H9 (cell line): ENCODE results near the gene TFAP2C. TPM values are rescaled to one million over a fixed set of nuclear protein-coding genes. Genes with fewer than 3 reads are reported as not detected.

ENCODE experiments used
- DNase-seq: peaks from one replicate; pipeline ENCODE4 v3.0.0-alpha.2; 2017
- H2AFZ ChIP-seq: one replicate; pipeline ENCODE4 v1.6.1; 2013; ENCODE audit warnings: mild to moderate bottlenecking, low read length, control low read depth, moderate library complexity
- H2AK5ac ChIP-seq: 2 replicates; pipeline ENCODE4 v1.6.1; 2013; ENCODE audit warnings: low read length, control low read depth, mixed read lengths; ENCODE audit not compliant: insufficient read length
- H2BK120ac ChIP-seq: one replicate; pipeline ENCODE4 v1.6.1; 2013; ENCODE audit warnings: low read depth, mild to moderate bottlenecking, low read length, control low read depth, inconsistent platforms; ENCODE audit not compliant: poor library complexity, severe bottlenecking
- H2BK12ac ChIP-seq: 2 replicates; pipeline ENCODE4 v1.6.1; 2013; ENCODE audit warnings: low read length, control low read depth, mixed read lengths, low read depth; ENCODE audit not compliant: insufficient read length
- H2BK15ac ChIP-seq: 2 replicates; pipeline ENCODE4 v1.6.1; 2013; ENCODE audit warnings: low read depth, low read length, control low read depth
- H2BK20ac ChIP-seq: one replicate; pipeline ENCODE4 v1.6.1; 2013; ENCODE audit warnings: low read depth, mild to moderate bottlenecking, low read length, control low read depth, inconsistent platforms; ENCODE audit not compliant: poor library complexity, severe bottlenecking
- H2BK5ac ChIP-seq: 2 replicates; pipeline ENCODE4 v1.6.1; 2013; ENCODE audit warnings: low read length, control low read depth, mixed read lengths; ENCODE audit not compliant: insufficient read length
- H3K14ac ChIP-seq: 2 replicates; pipeline ENCODE4 v1.6.1; 2013; ENCODE audit warnings: low read length, control low read depth; ENCODE audit not compliant: insufficient read depth
- H3K18ac ChIP-seq: 2 replicates; pipeline ENCODE4 v1.6.1; 2013; ENCODE audit warnings: low read depth, mild to moderate bottlenecking, mixed read lengths, low read length, control low read depth; ENCODE audit not compliant: insufficient read length
- H3K23ac ChIP-seq: 2 replicates; pipeline ENCODE4 v1.6.1; 2013; ENCODE audit warnings: low read length, control low read depth, mixed read lengths, low read depth; ENCODE audit not compliant: insufficient read length
- H3K23me2 ChIP-seq: 2 replicates; pipeline ENCODE4 v1.6.1; 2013; ENCODE audit warnings: low read depth, mild to moderate bottlenecking, mixed read lengths, low read length, control low read depth; ENCODE audit not compliant: insufficient read length, poor library complexity, severe bottlenecking
- H3K27ac ChIP-seq: 2 replicates; pipeline ENCODE4 v1.5.1; 2013; ENCODE audit warnings: low read length, control low read depth, mixed read lengths, low read depth; ENCODE audit not compliant: insufficient read length
- H3K27me3 ChIP-seq: 2 replicates; pipeline ENCODE4 v1.6.1; 2013; ENCODE audit warnings: low read length, control low read depth, inconsistent platforms; ENCODE audit not compliant: insufficient read depth
- H3K4ac ChIP-seq: 2 replicates; pipeline ENCODE4 v1.6.1; 2013; ENCODE audit warnings: low read depth, mild to moderate bottlenecking, control low read depth, inconsistent platforms, low read length, moderate library complexity
- H3K4me1 ChIP-seq: 2 replicates; pipeline ENCODE4 v1.6.1; 2013; ENCODE audit warnings: low read length, control low read depth, inconsistent platforms; ENCODE audit not compliant: insufficient read depth
- H3K4me2 ChIP-seq: 2 replicates; pipeline ENCODE4 v1.6.1; 2013; ENCODE audit warnings: low read length, control low read depth, mixed read lengths; ENCODE audit not compliant: insufficient read length, insufficient read depth
- H3K56ac ChIP-seq: 2 replicates; pipeline ENCODE4 v1.6.1; 2013; ENCODE audit warnings: low read depth, mild to moderate bottlenecking, mixed read lengths, low read length, control low read depth; ENCODE audit not compliant: insufficient read length
- H3K79me1 ChIP-seq: 2 replicates; pipeline ENCODE4 v1.6.1; 2013; ENCODE audit warnings: low read depth, mild to moderate bottlenecking, moderate library complexity, low read length, control low read depth, inconsistent platforms; ENCODE audit not compliant: insufficient read depth, poor library complexity, severe bottlenecking
- H3K79me2 ChIP-seq: 2 replicates; pipeline ENCODE4 v1.6.1; 2013; ENCODE audit warnings: low read length, control low read depth, inconsistent platforms; ENCODE audit not compliant: insufficient read depth
- H3K9ac ChIP-seq: 2 replicates; pipeline ENCODE4 v1.6.1; 2013; ENCODE audit warnings: low read length, control low read depth, mixed read lengths; ENCODE audit not compliant: insufficient read length; ENCODE audit errors: extremely low read depth
- H3K9me3 ChIP-seq: one replicate; pipeline ENCODE4 v1.6.1; 2013; ENCODE audit warnings: low read depth, low read length, inconsistent platforms; ENCODE audit not compliant: control insufficient read depth
- H3T11ph ChIP-seq: one replicate; pipeline ENCODE4 v1.6.1; 2013; ENCODE audit warnings: mild to moderate bottlenecking, low read length, control low read depth, inconsistent platforms
- H4K20me1 ChIP-seq: one replicate; pipeline ENCODE4 v1.6.1; 2013; ENCODE audit not compliant: control insufficient read depth, insufficient read length, insufficient read depth
- H4K5ac ChIP-seq: 2 replicates; pipeline ENCODE4 v1.6.1; 2013; ENCODE audit warnings: low read depth, mild to moderate bottlenecking, mixed read lengths, low read length, control low read depth; ENCODE audit not compliant: insufficient read length
- H4K8ac ChIP-seq: replicated peaks from 2 replicates; pipeline ENCODE4 v1.6.1; 2013; ENCODE audit warnings: low read length, control low read depth, mixed read lengths, low read depth; ENCODE audit not compliant: insufficient read length
- H4K91ac ChIP-seq: 2 replicates; pipeline ENCODE4 v1.6.1; 2013; ENCODE audit warnings: low read depth, mild to moderate bottlenecking, moderate library complexity, mixed read lengths, low read length, control low read depth; ENCODE audit not compliant: insufficient read length
- H3K27ac Mint-ChIP-seq, 3 experiments: 2 replicates in 2 of 3; 3 replicates in 1 of 3; pipeline ENCODE4 v1.8.0; 2020 to 2021; ENCODE audit warnings: mixed read lengths in 3 of 3, mild to moderate bottlenecking in 1 of 3, moderate library complexity in 1 of 3
- H3K27me3 Mint-ChIP-seq: 2 replicates; pipeline ENCODE4 v1.8.0; 2021; ENCODE audit warnings: low read depth, mild to moderate bottlenecking, moderate library complexity, mixed read lengths
- H3K36me3 Mint-ChIP-seq, 3 experiments: 2 replicates in 2 of 3; 3 replicates in 1 of 3; pipeline ENCODE4 v1.8.0; 2020 to 2021; ENCODE audit warnings: low read depth in 3 of 3, mixed read lengths in 3 of 3; ENCODE audit not compliant: insufficient read depth in 1 of 3
- H3K4me1 Mint-ChIP-seq, 2 experiments: 2 replicates each; pipeline ENCODE4 v1.8.0; 2020; ENCODE audit warnings: mixed read lengths in 2 of 2
- H3K4me3 Mint-ChIP-seq, 2 experiments: 2 replicates in 1 of 2; 3 replicates in 1 of 2; pipeline ENCODE4 v1.8.0; 2020 to 2021; ENCODE audit warnings: mild to moderate bottlenecking in 2 of 2, mixed read lengths in 2 of 2, moderate library complexity in 1 of 2
- H3K9me3 Mint-ChIP-seq, 2 experiments: 2 replicates in 1 of 2; 3 replicates in 1 of 2; pipeline ENCODE4 v1.8.0; 2020; ENCODE audit warnings: mild to moderate bottlenecking in 2 of 2, mixed read lengths in 2 of 2, moderate library complexity in 1 of 2
- WGBS: extraction: QIAGEN DNeasy Blood & Tissue Kit; methylation state at CpG from one replicate; pipeline ENCODE4 v1.1.7; 2013; ENCODE audit warnings: missing lambda C conversion rate, low lambda C conversion rate, mixed read lengths; ENCODE audit not compliant: insufficient read length; ENCODE audit errors: extremely low coverage; 5-methylcytosine and 5-hydroxymethylcytosine counted together
- total RNA-seq: library from RNA; stranded (reverse); gene quantifications from 2 replicates; pipeline ENCODE4 v1.2.1, GENCODE V29; 2021
- TF ChIP-seq, protein P1 (sequence below): fragments of 200-600 bp; sonication (generic); conservative IDR thresholded peaks from 3 replicates; pipeline ENCODE4 v1.8.0; 2021; ENCODE audit warnings: antibody characterized with exemption, mild to moderate bottlenecking

The TFAP2C gene
- total RNA-seq, 1 experiment from 2014 or later = 24.3 TPM

DNA sequence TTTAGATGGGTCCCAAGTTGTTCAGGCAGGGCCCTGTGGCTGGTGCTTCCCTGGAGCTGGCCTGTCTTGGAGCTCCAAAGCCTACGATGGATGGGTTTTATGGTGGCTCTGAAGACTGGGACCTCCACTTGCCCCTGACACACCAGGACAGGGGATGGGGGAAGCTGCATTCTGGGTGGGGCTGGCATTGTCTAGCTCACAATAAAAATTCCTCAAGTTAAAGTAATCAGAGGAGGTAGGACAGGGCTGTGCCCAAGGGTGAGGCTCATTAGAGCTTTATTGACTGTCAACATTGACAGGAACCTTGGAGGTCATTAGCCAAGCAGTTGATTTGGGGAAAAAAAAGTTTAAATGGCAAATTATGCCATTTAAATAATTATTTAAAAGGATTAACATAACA lies 35.7 kb downstream of the TFAP2C start:
- no peak overlapping the region for H3K27ac ChIP-seq
- no peak overlapping the region for H3K56ac ChIP-seq
- H3K27me3 ChIP-seq = no peaks in the 10 kb centered on the region
- H4K5ac ChIP-seq = no peak overlapping the region
- no peak overlapping the region for H4K8ac ChIP-seq
- H2AFZ ChIP-seq = no peak overlapping the region
- peaks cover 3 to 6% of the 10 kb centered on the region in 2 experiments; a peak in 2 of 4 replicates for H3K4me1 Mint-ChIP-seq
- no peak overlapping the region for H2BK12ac ChIP-seq
- H2BK120ac ChIP-seq = no peak overlapping the region
- H3K9me3 Mint-ChIP-seq = no peaks in the 10 kb centered on the region
- H2BK5ac ChIP-seq = no peak overlapping the region
- H4K20me1 ChIP-seq = no peaks in the 10 kb centered on the region
- no peak for DNase-seq
- no peak overlapping the region for H3K4me2 ChIP-seq
- no peak overlapping the region for H3K27ac Mint-ChIP-seq
- no peaks in the 10 kb centered on the region for H3K79me2 ChIP-seq
- H3K79me1 ChIP-seq = no peaks in the 10 kb centered on the region
- H2BK20ac ChIP-seq = no peak overlapping the region
- no peak overlapping the region for H2BK15ac ChIP-seq
- no peak overlapping the region for H3K4me3 Mint-ChIP-seq
- WGBS = no CpG with 5 or more reads among the region's 1 CpG
- no peak overlapping the region for H2AK5ac ChIP-seq
- H3K4ac ChIP-seq = no peak overlapping the region
- no peak overlapping the region for H3K23ac ChIP-seq
- no peaks in the 10 kb centered on the region for H3K23me2 ChIP-seq
- no peak overlapping the region for H3K18ac ChIP-seq
- H3K27me3 Mint-ChIP-seq = no peaks in the 10 kb centered on the region; the same call in 1 of the 2 replicates
- no peak overlapping the region for H4K91ac ChIP-seq
- H3T11ph ChIP-seq = no peak overlapping the region
- H3K9ac ChIP-seq = no peak overlapping the region
- TF ChIP-seq, protein P1, sequence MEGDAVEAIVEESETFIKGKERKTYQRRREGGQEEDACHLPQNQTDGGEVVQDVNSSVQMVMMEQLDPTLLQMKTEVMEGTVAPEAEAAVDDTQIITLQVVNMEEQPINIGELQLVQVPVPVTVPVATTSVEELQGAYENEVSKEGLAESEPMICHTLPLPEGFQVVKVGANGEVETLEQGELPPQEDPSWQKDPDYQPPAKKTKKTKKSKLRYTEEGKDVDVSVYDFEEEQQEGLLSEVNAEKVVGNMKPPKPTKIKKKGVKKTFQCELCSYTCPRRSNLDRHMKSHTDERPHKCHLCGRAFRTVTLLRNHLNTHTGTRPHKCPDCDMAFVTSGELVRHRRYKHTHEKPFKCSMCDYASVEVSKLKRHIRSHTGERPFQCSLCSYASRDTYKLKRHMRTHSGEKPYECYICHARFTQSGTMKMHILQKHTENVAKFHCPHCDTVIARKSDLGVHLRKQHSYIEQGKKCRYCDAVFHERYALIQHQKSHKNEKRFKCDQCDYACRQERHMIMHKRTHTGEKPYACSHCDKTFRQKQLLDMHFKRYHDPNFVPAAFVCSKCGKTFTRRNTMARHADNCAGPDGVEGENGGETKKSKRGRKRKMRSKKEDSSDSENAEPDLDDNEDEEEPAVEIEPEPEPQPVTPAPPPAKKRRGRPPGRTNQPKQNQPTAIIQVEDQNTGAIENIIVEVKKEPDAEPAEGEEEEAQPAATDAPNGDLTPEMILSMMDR = no peak
- H3K36me3 Mint-ChIP-seq = no peaks in the 10 kb centered on the region; a peak in 1 of 7 replicates
- no peaks in the 10 kb centered on the region for H3K9me3 ChIP-seq
- H3K14ac ChIP-seq = no peak overlapping the region
- no peaks in the 10 kb centered on the region for H3K4me1 ChIP-seq
